ENCODE measurements around the gene VWA3A.
A peak's percentile ranks its signal among the peaks of the same experiment; 100 is the strongest.

DNA sequence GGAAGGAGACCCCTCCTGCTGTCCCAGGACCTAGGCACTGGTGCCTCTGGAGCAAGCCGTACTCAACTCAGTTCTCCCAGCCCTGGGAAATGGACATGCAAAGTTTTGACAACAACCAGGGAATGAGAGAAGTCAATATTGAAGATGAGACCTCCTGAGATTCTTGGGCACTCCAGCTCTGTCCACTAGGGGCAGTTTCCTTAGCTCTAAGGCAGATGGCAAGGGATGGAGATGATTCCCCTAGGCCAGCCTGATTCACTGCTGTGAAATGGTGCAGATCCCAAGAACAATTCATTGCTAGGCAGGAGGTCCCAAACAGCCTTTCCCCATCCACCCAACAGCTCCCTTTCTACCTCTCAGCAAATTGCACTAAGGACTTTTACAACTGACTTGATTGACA, 49.4 kb downstream of the VWA3A start:
- TF ChIP-seq, protein P1, sequence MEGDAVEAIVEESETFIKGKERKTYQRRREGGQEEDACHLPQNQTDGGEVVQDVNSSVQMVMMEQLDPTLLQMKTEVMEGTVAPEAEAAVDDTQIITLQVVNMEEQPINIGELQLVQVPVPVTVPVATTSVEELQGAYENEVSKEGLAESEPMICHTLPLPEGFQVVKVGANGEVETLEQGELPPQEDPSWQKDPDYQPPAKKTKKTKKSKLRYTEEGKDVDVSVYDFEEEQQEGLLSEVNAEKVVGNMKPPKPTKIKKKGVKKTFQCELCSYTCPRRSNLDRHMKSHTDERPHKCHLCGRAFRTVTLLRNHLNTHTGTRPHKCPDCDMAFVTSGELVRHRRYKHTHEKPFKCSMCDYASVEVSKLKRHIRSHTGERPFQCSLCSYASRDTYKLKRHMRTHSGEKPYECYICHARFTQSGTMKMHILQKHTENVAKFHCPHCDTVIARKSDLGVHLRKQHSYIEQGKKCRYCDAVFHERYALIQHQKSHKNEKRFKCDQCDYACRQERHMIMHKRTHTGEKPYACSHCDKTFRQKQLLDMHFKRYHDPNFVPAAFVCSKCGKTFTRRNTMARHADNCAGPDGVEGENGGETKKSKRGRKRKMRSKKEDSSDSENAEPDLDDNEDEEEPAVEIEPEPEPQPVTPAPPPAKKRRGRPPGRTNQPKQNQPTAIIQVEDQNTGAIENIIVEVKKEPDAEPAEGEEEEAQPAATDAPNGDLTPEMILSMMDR (IDR thresholded peaks at IDR 0.05; ENCODE audit: insufficient read depth, low read length) = peak; percentile 42
- TF ChIP-seq POLR2AphosphoS5 (IDR thresholded peaks at IDR 0.05; ENCODE audit: low read depth) (no peak), GABPA (IDR thresholded peaks at IDR 0.05; ENCODE audit: low read depth) (no peak)
- TF ChIP-seq, protein P2, sequence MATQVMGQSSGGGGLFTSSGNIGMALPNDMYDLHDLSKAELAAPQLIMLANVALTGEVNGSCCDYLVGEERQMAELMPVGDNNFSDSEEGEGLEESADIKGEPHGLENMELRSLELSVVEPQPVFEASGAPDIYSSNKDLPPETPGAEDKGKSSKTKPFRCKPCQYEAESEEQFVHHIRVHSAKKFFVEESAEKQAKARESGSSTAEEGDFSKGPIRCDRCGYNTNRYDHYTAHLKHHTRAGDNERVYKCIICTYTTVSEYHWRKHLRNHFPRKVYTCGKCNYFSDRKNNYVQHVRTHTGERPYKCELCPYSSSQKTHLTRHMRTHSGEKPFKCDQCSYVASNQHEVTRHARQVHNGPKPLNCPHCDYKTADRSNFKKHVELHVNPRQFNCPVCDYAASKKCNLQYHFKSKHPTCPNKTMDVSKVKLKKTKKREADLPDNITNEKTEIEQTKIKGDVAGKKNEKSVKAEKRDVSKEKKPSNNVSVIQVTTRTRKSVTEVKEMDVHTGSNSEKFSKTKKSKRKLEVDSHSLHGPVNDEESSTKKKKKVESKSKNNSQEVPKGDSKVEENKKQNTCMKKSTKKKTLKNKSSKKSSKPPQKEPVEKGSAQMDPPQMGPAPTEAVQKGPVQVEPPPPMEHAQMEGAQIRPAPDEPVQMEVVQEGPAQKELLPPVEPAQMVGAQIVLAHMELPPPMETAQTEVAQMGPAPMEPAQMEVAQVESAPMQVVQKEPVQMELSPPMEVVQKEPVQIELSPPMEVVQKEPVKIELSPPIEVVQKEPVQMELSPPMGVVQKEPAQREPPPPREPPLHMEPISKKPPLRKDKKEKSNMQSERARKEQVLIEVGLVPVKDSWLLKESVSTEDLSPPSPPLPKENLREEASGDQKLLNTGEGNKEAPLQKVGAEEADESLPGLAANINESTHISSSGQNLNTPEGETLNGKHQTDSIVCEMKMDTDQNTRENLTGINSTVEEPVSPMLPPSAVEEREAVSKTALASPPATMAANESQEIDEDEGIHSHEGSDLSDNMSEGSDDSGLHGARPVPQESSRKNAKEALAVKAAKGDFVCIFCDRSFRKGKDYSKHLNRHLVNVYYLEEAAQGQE (IDR thresholded peaks at IDR 0.05; ENCODE audit: insufficient replicate concordance, low read depth) = no peak

Data from HL-60 (cell line).